Testis (tissue), 3 donors: Measurements from ENCODE around the gene TMEM106C. TPM values are rescaled to one million over a fixed set of nuclear protein-coding genes. Genes with fewer than 3 reads are reported as not detected.

Source experiments
- DNase-seq: peaks from one replicate; pipeline ENCODE4 v3.0.0-alpha.2; 2019
- H3K27ac ChIP-seq, 2 donors: fragments of 200-600 bp; sonication (generic); one replicate each; pipeline ENCODE4 v1.5.1; 2019
- H3K27me3 ChIP-seq: fragments of 200-600 bp; sonication (generic); one replicate; pipeline ENCODE4 v1.5.1; 2019
- H3K36me3 ChIP-seq: fragments of 200-600 bp; sonication (generic); one replicate; pipeline ENCODE4 v1.5.1; 2017; ENCODE audit warnings: low read depth; ENCODE audit errors: missing control alignments
- H3K4me1 ChIP-seq: fragments of 200-600 bp; sonication (generic); one replicate; pipeline ENCODE4 v1.5.1; 2019
- H3K4me3 ChIP-seq, 2 donors: fragments of 200-600 bp; sonication (generic); one replicate each; pipeline ENCODE4 v1.5.1; 2017 to 2019
- H3K9me3 ChIP-seq: fragments of 200-600 bp; sonication (generic); one replicate; pipeline ENCODE4 v1.5.1; 2017
- CTCF ChIP-seq, 3 experiments: fragments of 450-650 bp in 2 of 3; fragments of 200-600 bp in 1 of 3; sonication (generic) in 1 of 3; IDR thresholded peaks; one replicate each; pipeline ENCODE4 v1.5.1; 2016 to 2019; ENCODE audit warnings: antibody characterized with exemption in 3 of 3, mild to moderate bottlenecking in 2 of 3, moderate library complexity in 1 of 3
- POLR2A ChIP-seq: fragments of 450-650 bp; IDR thresholded peaks from one replicate; pipeline ENCODE4 v1.6.1; 2017; ENCODE audit warnings: antibody characterized with exemption, mild to moderate bottlenecking, moderate library complexity
- WGBS, 2 donors: methylation state at CpG; one replicate each; pipeline ENCODE4 v1.1.5; 2018; 5-methylcytosine and 5-hydroxymethylcytosine counted together
- intact Hi-C: fragments of 100-400 bp; cut with DNase I; formaldehyde crosslinking; loops from one replicate; pipeline ENCODE4 v1.15.1; 2023; ENCODE audit warnings: low total_unique reads
- polyA plus RNA-seq: library from polyadenylated mRNA; stranded (reverse); fragments of 350-450 nt; fragmentation: Illumina TruSeq; extraction: RNeasy Lipid Tissue Mini Kit (QIAGEN cat#74804); gene quantifications from one replicate; pipeline ENCODE4 v1.2.3, GENCODE V29; 2014; ENCODE audit warnings: low read depth, low replicate concordance; ENCODE audit not compliant: insufficient read depth
- total RNA-seq, 2 donors: library from RNA; depleted of rRNA; stranded (reverse); fragments of >200 nt; gene quantifications; one replicate each; pipeline ENCODE4 v1.2.3, GENCODE V29; 2016

The TMEM106C gene
- total and polyA plus RNA-seq, 3 donors from 2014 or later: 63.5 to 132 (median 91.1) TPM

GRCh38 chr12:48009471-48009870 lies 46.1 kb downstream of the TMEM106C start:
- DNase-seq: no peak
- 78 to 86% methylated on average over 1 of the region's 1 CpG for WGBS, 2 donors
- no peak for TF ChIP-seq CTCF (IDR thresholded peaks at IDR 0.05)
- TF ChIP-seq POLR2A: no peak
- Histone ChIP-seq H3K9me3 (no peaks in the 10 kb centered on the region), H3K36me3 (no peaks in the 10 kb centered on the region), H3K27me3 (no peaks in the 10 kb centered on the region), H3K27ac (no peak overlapping the region), H3K4me1 (peaks cover 7% of the 10 kb centered on the region), H3K4me3 (no peak overlapping the region)
- intact Hi-C loops: no loop called here

DNA sequence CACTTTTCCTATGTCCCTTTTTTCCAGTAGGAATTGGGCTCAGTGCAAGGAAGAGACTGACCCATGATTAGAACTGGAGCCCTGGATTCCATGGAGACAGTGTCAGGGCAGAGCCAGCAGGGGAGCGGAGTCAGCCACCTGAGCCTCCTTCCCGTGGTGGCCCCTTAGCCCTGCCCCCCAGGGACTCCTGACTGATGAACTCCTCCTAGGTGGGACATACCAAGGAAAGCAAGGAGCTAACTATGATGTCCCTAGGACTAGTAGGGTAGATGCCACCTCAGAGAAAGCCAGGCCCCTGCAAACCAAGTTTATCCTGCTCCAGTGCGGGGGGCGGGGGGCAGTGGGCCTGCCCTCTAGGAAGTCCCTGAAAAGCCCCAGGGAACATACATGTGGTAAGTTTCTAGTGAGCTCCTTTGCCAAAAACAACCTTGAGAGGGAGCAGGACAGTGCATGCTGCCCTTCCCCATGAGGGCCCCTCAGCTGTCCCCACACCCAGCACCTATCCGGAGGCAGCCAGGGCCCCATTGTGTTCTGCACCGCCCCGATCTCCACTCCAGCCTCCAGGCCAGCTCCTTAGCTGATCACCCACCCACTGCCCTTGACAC lies 47.1 kb downstream of the TMEM106C start:
- no peak for DNase-seq
- Histone ChIP-seq H3K36me3 (no peaks in the 10 kb centered on the region), H3K27ac (no peak overlapping the region), H3K4me3 (no peak overlapping the region), H3K9me3 (no peaks in the 10 kb centered on the region), H3K27me3 (no peaks in the 10 kb centered on the region), H3K4me1 (no peaks in the 10 kb centered on the region)
- 68 to 77% methylated on average over 6 to 7 of the region's 7 CpGs for WGBS, 2 donors
- no peak for TF ChIP-seq POLR2A
- TF ChIP-seq CTCF (IDR thresholded peaks at IDR 0.05): no peak
- intact Hi-C loops: no loop called here

DNA sequence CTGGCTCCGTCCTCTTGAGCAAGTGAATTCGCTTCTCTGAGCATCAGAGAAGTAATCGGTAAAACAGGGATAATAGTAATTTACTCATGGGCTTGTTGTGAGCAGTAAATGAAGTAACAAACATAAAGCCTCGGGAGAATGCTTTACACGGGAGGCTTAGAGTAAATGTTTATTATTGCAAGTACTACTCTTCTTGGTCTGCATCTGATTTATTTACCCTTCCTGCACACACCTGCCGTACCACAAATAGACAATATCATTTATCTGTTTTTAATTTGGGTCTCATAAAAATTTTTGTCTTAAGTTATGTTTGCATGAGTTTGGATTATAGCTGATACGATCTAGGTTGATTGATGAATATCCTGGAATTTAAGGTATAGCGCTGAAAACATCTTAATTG lies 48.7 kb downstream of the TMEM106C start:
- intact Hi-C loops: no loop called here
- no peaks in the 10 kb centered on the region for H3K9me3 ChIP-seq
- TF ChIP-seq POLR2A (no peak), CTCF (IDR thresholded peaks at IDR 0.05) (no peak)
- 79 to 87% methylated on average over 8 of the region's 8 CpGs for WGBS, 2 donors
- H3K4me3 ChIP-seq: no peak overlapping the region
- no peaks in the 10 kb centered on the region for H3K36me3 ChIP-seq
- no peak for DNase-seq
- H3K27me3 ChIP-seq: no peaks in the 10 kb centered on the region
- no peaks in the 10 kb centered on the region for H3K4me1 ChIP-seq
- no peak overlapping the region for H3K27ac ChIP-seq

DNA sequence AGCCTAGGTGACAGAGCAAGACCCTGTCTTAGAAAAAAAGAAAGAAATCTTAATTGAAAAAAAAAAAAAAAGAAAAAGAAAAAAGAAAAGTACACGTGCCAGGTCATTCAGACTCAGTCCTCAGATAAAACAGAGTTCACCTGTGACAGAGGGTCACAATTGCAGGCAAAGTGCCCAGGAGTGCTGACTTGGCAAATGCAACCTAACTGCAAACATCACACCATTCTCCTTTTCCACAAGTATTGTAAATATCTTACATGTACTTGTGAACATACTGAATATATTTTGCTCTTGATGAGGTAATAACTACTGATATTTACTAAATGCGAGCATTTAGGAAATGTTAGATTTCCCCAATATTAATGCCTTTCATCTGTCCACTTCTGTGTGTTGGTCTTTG lies 49.9 kb downstream of the TMEM106C start:
- Histone ChIP-seq H3K9me3 (no peaks in the 10 kb centered on the region), H3K4me1 (no peaks in the 10 kb centered on the region), H3K4me3 (no peak overlapping the region), H3K27me3 (no peaks in the 10 kb centered on the region), H3K27ac (no peak overlapping the region), H3K36me3 (no peaks in the 10 kb centered on the region)
- intact Hi-C loops: no loop called here
- WGBS, 2 donors: 76% methylated on average over 2 of the region's 2 CpGs
- TF ChIP-seq POLR2A (no peak), CTCF (IDR thresholded peaks at IDR 0.05) (no peak)
- no peak for DNase-seq

GRCh38 chr12:48015129-48015528 lies 51.7 kb downstream of the TMEM106C start:
- H3K36me3 ChIP-seq: no peaks in the 10 kb centered on the region
- H3K27me3 ChIP-seq: no peaks in the 10 kb centered on the region
- no peaks in the 10 kb centered on the region for H3K9me3 ChIP-seq
- no peak overlapping the region for H3K4me3 ChIP-seq
- no peak overlapping the region for H3K27ac ChIP-seq
- no peak for TF ChIP-seq CTCF (IDR thresholded peaks at IDR 0.05)
- TF ChIP-seq POLR2A: no peak
- WGBS, 2 donors: 44 to 50% methylated on average over 1 of the region's 1 CpG
- intact Hi-C loops: no loop called here
- no peaks in the 10 kb centered on the region for H3K4me1 ChIP-seq
- DNase-seq: no peak
